Measurements from ENCODE around the gene PAK1.

PAK1 gene

DNA sequence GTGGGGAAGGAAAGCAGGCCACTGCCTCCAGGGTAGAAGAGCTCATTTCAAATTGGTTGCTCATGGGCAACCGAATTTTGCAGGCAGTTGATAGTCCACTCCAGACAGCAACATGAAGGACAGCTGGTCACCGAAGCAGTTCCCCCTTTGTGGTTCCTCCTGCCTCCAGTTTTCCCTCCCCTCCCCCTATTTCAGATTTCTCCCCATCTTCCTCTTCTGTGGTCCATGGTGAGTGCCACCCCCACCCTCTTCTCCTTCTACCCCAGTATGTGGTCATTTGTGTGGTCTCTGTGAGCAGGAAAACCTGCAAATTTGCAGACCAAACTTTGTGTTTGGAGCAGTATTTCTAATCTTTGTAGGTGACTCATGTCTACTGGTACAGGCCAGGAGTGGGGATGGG is 38.2 kb upstream of the PAK1 start:
- no peak overlapping the region for H2BK15ac ChIP-seq (ENCODE audit: low read depth, poor library complexity, severe bottlenecking)
- H3K4ac ChIP-seq (ENCODE audit: low read depth in 1 of 2, low read length in 2 of 2) = no peak overlapping the region
- WGBS = 78% methylated on average over 2 of the region's 2 CpGs
- H3K9me3 ChIP-seq (ENCODE audit: control insufficient read depth, low read length) = no peaks in the 10 kb centered on the region
- H2BK120ac ChIP-seq (ENCODE audit: low read depth, low read length) = no peak overlapping the region
- no peak overlapping the region for H2BK5ac ChIP-seq (ENCODE audit: low read depth, low read length, poor library complexity, severe bottlenecking)
- no peak overlapping the region for H3K23ac ChIP-seq (ENCODE audit: low read length in 2 of 2)
- H3K14ac ChIP-seq (ENCODE audit: low read length in 2 of 2) = no peak overlapping the region
- no peaks in the 10 kb centered on the region for H3K79me1 ChIP-seq (replicated peaks; ENCODE audit: low read length, poor library complexity, severe bottlenecking)
- H3K9ac ChIP-seq (ENCODE audit: low read length) = no peak overlapping the region
- H2BK12ac ChIP-seq (ENCODE audit: low read length in 2 of 2) = no peak overlapping the region
- no peak overlapping the region for H3K4me3 ChIP-seq (ENCODE audit: insufficient read depth in 1 of 2, low read depth in 1 of 2, low read length in 2 of 2)
- no peak overlapping the region for H3K18ac ChIP-seq (ENCODE audit: low read depth in 1 of 2, low read length in 2 of 2)
- H3K27me3 ChIP-seq (ENCODE audit: control insufficient read depth in 1 of 2, insufficient read depth in 1 of 2, low read length in 2 of 2) = peaks cover 0 to 10% of the 10 kb centered on the region in 2 experiments
- no peaks in the 10 kb centered on the region for H3K4me1 ChIP-seq (ENCODE audit: control insufficient read depth, insufficient read depth, low read depth, low read length)
- no peak overlapping the region for H3K27ac ChIP-seq (ENCODE audit: low read length, poor library complexity, severe bottlenecking)
- DNase-seq = no peak
- H3K4me2 ChIP-seq (ENCODE audit: low read length, poor library complexity, severe bottlenecking) = no peak overlapping the region
- H4K8ac ChIP-seq (ENCODE audit: low read length) = no peak overlapping the region
- no peaks in the 10 kb centered on the region for H3K36me3 ChIP-seq (ENCODE audit: control insufficient read depth in 1 of 2, insufficient read depth in 2 of 2, low read depth in 1 of 2, low read length in 2 of 2)
- H2AFZ ChIP-seq (ENCODE audit: low read depth, low read length) = no peak overlapping the region
- no peak overlapping the region for H4K91ac ChIP-seq (ENCODE audit: low read length)
- no peak overlapping the region for H2AK5ac ChIP-seq (ENCODE audit: low read length, severe bottlenecking)

DNA sequence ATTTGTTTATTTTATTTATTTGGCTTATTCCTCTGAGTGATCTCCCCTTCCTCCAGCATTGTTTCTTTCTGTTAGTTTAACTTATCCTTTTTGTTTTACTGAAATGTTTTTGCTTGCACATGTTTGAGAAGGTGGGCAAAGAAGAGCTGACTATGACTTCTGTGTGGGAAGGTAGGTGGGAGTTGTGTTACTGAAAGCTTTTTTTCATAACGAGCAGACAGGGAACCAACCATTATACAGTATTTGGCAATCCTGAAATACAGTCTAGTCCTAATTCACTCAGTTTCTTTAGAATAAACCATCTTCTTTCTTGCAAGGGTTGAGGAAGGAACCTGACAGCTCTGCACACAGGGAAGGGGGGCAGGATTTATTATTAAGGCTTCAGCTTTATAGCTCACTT is 37.0 kb upstream of the PAK1 start:
- Histone ChIP-seq H3K4me3 (ENCODE audit: insufficient read depth in 1 of 2, low read depth in 1 of 2, low read length in 2 of 2) (no peak overlapping the region), H3K14ac (ENCODE audit: low read length in 2 of 2) (no peak overlapping the region), H3K18ac (ENCODE audit: low read depth in 1 of 2, low read length in 2 of 2) (no peak overlapping the region), H2BK12ac (ENCODE audit: low read length in 2 of 2) (no peak overlapping the region), H3K36me3 (ENCODE audit: control insufficient read depth in 1 of 2, insufficient read depth in 2 of 2, low read depth in 1 of 2, low read length in 2 of 2) (no peaks in the 10 kb centered on the region), H3K9ac (ENCODE audit: low read length) (no peak overlapping the region), H2AK5ac (ENCODE audit: low read length, severe bottlenecking) (no peak overlapping the region), H3K27me3 (ENCODE audit: control insufficient read depth in 1 of 2, insufficient read depth in 1 of 2, low read length in 2 of 2) (peaks cover 0 to 13% of the 10 kb centered on the region in 2 experiments), H2BK120ac (ENCODE audit: low read depth, low read length) (no peak overlapping the region), H3K4ac (ENCODE audit: low read depth in 1 of 2, low read length in 2 of 2) (no peak overlapping the region), H4K8ac (ENCODE audit: low read length) (no peak overlapping the region), H2BK5ac (ENCODE audit: low read depth, low read length, poor library complexity, severe bottlenecking) (no peak overlapping the region), H4K91ac (ENCODE audit: low read length) (no peak overlapping the region), H2AFZ (ENCODE audit: low read depth, low read length) (no peak overlapping the region), H3K4me1 (ENCODE audit: control insufficient read depth, insufficient read depth, low read depth, low read length) (no peaks in the 10 kb centered on the region), H3K27ac (ENCODE audit: low read length, poor library complexity, severe bottlenecking) (no peak overlapping the region), H3K79me1 (replicated peaks; ENCODE audit: low read length, poor library complexity, severe bottlenecking) (no peaks in the 10 kb centered on the region), H3K9me3 (ENCODE audit: control insufficient read depth, low read length) (no peaks in the 10 kb centered on the region), H3K23ac (ENCODE audit: low read length in 2 of 2) (no peak overlapping the region), H2BK15ac (ENCODE audit: low read depth, poor library complexity, severe bottlenecking) (no peak overlapping the region), H3K4me2 (ENCODE audit: low read length, poor library complexity, severe bottlenecking) (no peak overlapping the region)
- 80% methylated on average over 1 of the region's 1 CpG for WGBS
- no peak for DNase-seq

DNA sequence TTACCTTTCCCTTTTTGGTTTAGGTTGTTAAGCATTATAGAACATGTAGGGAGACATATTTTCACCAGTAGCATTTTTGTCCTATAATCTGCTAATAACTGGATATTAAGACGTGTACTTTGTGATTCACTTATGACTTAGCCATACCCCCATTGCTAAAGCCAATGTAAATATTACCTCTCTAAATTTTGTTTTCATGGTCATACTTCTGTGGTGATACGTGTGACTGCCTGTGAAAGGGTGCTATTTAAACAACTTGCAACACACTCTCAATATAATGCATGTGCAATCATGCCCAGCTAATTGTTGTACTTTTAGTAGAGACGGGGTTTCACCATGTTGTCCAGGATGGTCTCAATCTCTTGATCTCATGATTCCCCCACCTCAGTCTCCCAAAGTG is 36.2 kb upstream of the PAK1 start:
- Histone ChIP-seq H3K9me3 (ENCODE audit: control insufficient read depth, low read length) (no peaks in the 10 kb centered on the region), H3K27me3 (ENCODE audit: control insufficient read depth in 1 of 2, insufficient read depth in 1 of 2, low read length in 2 of 2) (peaks cover 0 to 14% of the 10 kb centered on the region in 2 experiments), H2BK15ac (ENCODE audit: low read depth, poor library complexity, severe bottlenecking) (no peak overlapping the region), H2BK120ac (ENCODE audit: low read depth, low read length) (no peak overlapping the region), H2BK12ac (ENCODE audit: low read length in 2 of 2) (no peak overlapping the region), H3K23ac (ENCODE audit: low read length in 2 of 2) (no peak overlapping the region), H4K8ac (ENCODE audit: low read length) (no peak overlapping the region), H3K18ac (ENCODE audit: low read depth in 1 of 2, low read length in 2 of 2) (no peak overlapping the region), H3K9ac (ENCODE audit: low read length) (no peak overlapping the region), H3K4me1 (ENCODE audit: control insufficient read depth, insufficient read depth, low read depth, low read length) (no peaks in the 10 kb centered on the region), H2AK5ac (ENCODE audit: low read length, severe bottlenecking) (no peak overlapping the region), H3K79me1 (replicated peaks; ENCODE audit: low read length, poor library complexity, severe bottlenecking) (no peaks in the 10 kb centered on the region), H4K91ac (ENCODE audit: low read length) (no peak overlapping the region), H3K4me2 (ENCODE audit: low read length, poor library complexity, severe bottlenecking) (no peak overlapping the region), H3K36me3 (ENCODE audit: control insufficient read depth in 1 of 2, insufficient read depth in 2 of 2, low read depth in 1 of 2, low read length in 2 of 2) (no peaks in the 10 kb centered on the region), H2BK5ac (ENCODE audit: low read depth, low read length, poor library complexity, severe bottlenecking) (no peak overlapping the region), H3K4me3 (ENCODE audit: insufficient read depth in 1 of 2, low read depth in 1 of 2, low read length in 2 of 2) (no peak overlapping the region), H3K14ac (ENCODE audit: low read length in 2 of 2) (no peak overlapping the region), H3K4ac (ENCODE audit: low read depth in 1 of 2, low read length in 2 of 2) (no peak overlapping the region), H3K27ac (ENCODE audit: low read length, poor library complexity, severe bottlenecking) (no peak overlapping the region), H2AFZ (ENCODE audit: low read depth, low read length) (no peak overlapping the region)
- 100% methylated on average over 2 of the region's 3 CpGs for WGBS
- DNase-seq = no peak

DNA sequence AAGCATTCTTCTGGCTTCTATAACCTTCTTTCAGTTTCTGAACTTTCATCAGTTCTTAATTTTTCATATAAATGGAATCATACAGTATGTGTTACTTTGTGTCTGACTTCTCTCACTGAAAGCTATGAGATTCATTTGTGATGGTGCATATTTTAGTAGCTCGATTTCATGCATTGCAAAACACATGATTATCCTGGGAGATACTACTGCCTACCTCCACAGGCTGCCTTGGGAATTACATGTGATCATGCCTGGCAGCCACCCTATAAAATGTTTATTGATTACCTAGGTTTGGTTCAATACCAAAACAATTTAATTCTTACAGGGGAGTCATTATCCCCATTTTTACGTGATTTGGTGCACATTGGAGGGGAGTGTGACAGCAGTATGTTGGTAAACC is 34.1 kb upstream of the PAK1 start:
- 93% methylated on average over 2 of the region's 2 CpGs for WGBS
- H3K9ac ChIP-seq (ENCODE audit: low read length) = no peak overlapping the region
- H3K27ac ChIP-seq (ENCODE audit: low read length, poor library complexity, severe bottlenecking) = no peak overlapping the region
- H2AK5ac ChIP-seq (ENCODE audit: low read length, severe bottlenecking) = no peak overlapping the region
- H3K4me2 ChIP-seq (ENCODE audit: low read length, poor library complexity, severe bottlenecking) = no peak overlapping the region
- H3K4ac ChIP-seq (ENCODE audit: low read depth in 1 of 2, low read length in 2 of 2) = no peak overlapping the region
- H3K23ac ChIP-seq (ENCODE audit: low read length in 2 of 2) = no peak overlapping the region
- no peaks in the 10 kb centered on the region for H3K36me3 ChIP-seq (ENCODE audit: control insufficient read depth in 1 of 2, insufficient read depth in 2 of 2, low read depth in 1 of 2, low read length in 2 of 2)
- H2AFZ ChIP-seq (ENCODE audit: low read depth, low read length) = no peak overlapping the region
- no peak overlapping the region for H4K8ac ChIP-seq (ENCODE audit: low read length)
- no peaks in the 10 kb centered on the region for H3K4me1 ChIP-seq (ENCODE audit: control insufficient read depth, insufficient read depth, low read depth, low read length)
- H2BK15ac ChIP-seq (ENCODE audit: low read depth, poor library complexity, severe bottlenecking) = no peak overlapping the region
- no peak overlapping the region for H3K14ac ChIP-seq (ENCODE audit: low read length in 2 of 2)
- H3K27me3 ChIP-seq (ENCODE audit: control insufficient read depth in 1 of 2, insufficient read depth in 1 of 2, low read length in 2 of 2) = peaks cover 0 to 11% of the 10 kb centered on the region in 2 experiments
- H2BK5ac ChIP-seq (ENCODE audit: low read depth, low read length, poor library complexity, severe bottlenecking) = no peak overlapping the region
- H3K79me1 ChIP-seq (replicated peaks; ENCODE audit: low read length, poor library complexity, severe bottlenecking) = no peaks in the 10 kb centered on the region
- no peak for DNase-seq
- H3K18ac ChIP-seq (ENCODE audit: low read depth in 1 of 2, low read length in 2 of 2) = no peak overlapping the region
- no peak overlapping the region for H2BK12ac ChIP-seq (ENCODE audit: low read length in 2 of 2)
- no peak overlapping the region for H3K4me3 ChIP-seq (ENCODE audit: insufficient read depth in 1 of 2, low read depth in 1 of 2, low read length in 2 of 2)
- no peaks in the 10 kb centered on the region for H3K9me3 ChIP-seq (ENCODE audit: control insufficient read depth, low read length)
- no peak overlapping the region for H4K91ac ChIP-seq (ENCODE audit: low read length)
- no peak overlapping the region for H2BK120ac ChIP-seq (ENCODE audit: low read depth, low read length)
